ENCODE data around the gene GRPEL1.

DNA sequence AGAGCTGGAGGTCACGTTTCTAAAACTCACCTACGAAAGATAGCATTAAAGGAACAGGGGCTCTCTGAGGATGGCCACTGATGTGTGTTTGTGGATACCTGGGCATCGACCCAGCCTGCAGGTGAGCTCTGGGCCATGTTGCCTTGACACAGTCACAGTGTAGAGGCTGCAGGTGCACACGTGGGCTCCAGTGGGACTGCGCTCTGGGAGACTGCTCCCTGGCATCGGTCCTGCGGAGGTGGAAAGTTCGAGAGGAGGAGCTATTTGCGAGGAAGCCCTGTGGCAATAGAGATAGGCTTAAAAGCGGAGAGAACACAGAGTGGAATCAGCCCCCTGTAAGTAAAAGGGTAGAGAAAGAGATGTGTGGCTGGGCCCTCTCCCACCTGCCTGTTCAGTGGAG lies 37.0 kb downstream of the GRPEL1 start:
- no peak for TF ChIP-seq SMC3 (IDR thresholded peaks at IDR 0.05; ENCODE audit: low read length)
- TF ChIP-seq CHD2 (IDR thresholded peaks at IDR 0.05; ENCODE audit: low read depth, low read length) = no peak
- TF ChIP-seq CREB1 (IDR thresholded peaks at IDR 0.05) = no peak
- no peak for TF ChIP-seq CREB1 (CRISPR knock-in tag; IDR thresholded peaks at IDR 0.05)
- TF ChIP-seq POLR2A (IDR thresholded peaks at IDR 0.05; ENCODE audit: insufficient read depth in 1 of 2, low read depth in 2 of 2, low read length in 2 of 2) = no peak
- TF ChIP-seq, protein P1, sequence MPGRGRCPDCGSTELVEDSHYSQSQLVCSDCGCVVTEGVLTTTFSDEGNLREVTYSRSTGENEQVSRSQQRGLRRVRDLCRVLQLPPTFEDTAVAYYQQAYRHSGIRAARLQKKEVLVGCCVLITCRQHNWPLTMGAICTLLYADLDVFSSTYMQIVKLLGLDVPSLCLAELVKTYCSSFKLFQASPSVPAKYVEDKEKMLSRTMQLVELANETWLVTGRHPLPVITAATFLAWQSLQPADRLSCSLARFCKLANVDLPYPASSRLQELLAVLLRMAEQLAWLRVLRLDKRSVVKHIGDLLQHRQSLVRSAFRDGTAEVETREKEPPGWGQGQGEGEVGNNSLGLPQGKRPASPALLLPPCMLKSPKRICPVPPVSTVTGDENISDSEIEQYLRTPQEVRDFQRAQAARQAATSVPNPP (CRISPR knock-in tag; IDR thresholded peaks at IDR 0.05) = no peak
- no peak for TF ChIP-seq MAZ (IDR thresholded peaks at IDR 0.05; ENCODE audit: borderline replicate concordance, low read depth, low read length)
- TF ChIP-seq MAZ (CRISPR knock-in tag; IDR thresholded peaks at IDR 0.05; ENCODE audit: low read depth) = no peak
- no peak for TF ChIP-seq SIN3A (IDR thresholded peaks at IDR 0.05; ENCODE audit: borderline replicate concordance, low read depth, low read length)
- no peak for TF ChIP-seq SP1 (IDR thresholded peaks at IDR 0.05)
- TF ChIP-seq SP1 (CRISPR knock-in tag; IDR thresholded peaks at IDR 0.05) = no peak
- TF ChIP-seq GLI4 (CRISPR knock-in tag; IDR thresholded peaks at IDR 0.05; ENCODE audit: borderline replicate concordance) = no peak
- TF ChIP-seq EZH2 (conservative IDR thresholded peaks at IDR 0.05; ENCODE audit: low read depth, low read length) = no peak
- TF ChIP-seq, protein P2, sequence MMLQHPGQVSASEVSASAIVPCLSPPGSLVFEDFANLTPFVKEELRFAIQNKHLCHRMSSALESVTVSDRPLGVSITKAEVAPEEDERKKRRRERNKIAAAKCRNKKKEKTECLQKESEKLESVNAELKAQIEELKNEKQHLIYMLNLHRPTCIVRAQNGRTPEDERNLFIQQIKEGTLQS (CRISPR knock-in tag; IDR thresholded peaks at IDR 0.05) = no peak
- TF ChIP-seq, protein P3, sequence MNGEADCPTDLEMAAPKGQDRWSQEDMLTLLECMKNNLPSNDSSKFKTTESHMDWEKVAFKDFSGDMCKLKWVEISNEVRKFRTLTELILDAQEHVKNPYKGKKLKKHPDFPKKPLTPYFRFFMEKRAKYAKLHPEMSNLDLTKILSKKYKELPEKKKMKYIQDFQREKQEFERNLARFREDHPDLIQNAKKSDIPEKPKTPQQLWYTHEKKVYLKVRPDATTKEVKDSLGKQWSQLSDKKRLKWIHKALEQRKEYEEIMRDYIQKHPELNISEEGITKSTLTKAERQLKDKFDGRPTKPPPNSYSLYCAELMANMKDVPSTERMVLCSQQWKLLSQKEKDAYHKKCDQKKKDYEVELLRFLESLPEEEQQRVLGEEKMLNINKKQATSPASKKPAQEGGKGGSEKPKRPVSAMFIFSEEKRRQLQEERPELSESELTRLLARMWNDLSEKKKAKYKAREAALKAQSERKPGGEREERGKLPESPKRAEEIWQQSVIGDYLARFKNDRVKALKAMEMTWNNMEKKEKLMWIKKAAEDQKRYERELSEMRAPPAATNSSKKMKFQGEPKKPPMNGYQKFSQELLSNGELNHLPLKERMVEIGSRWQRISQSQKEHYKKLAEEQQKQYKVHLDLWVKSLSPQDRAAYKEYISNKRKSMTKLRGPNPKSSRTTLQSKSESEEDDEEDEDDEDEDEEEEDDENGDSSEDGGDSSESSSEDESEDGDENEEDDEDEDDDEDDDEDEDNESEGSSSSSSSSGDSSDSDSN (CRISPR knock-in tag; IDR thresholded peaks at IDR 0.05) = no peak
- no peak for TF ChIP-seq ZZZ3 (CRISPR knock-in tag; IDR thresholded peaks at IDR 0.05; ENCODE audit: borderline replicate concordance)

Data from HepG2 (cell line).